ENCODE data around the gene KCNN2. TPM values are rescaled to one million over a fixed set of nuclear protein-coding genes. Genes with fewer than 3 reads are reported as not detected.

Gene KCNN2
- total RNA-seq, 3 donors from 2014 or later (not counting 1 experiment from before 2014, with no cell fraction given), result not detected

DNA sequence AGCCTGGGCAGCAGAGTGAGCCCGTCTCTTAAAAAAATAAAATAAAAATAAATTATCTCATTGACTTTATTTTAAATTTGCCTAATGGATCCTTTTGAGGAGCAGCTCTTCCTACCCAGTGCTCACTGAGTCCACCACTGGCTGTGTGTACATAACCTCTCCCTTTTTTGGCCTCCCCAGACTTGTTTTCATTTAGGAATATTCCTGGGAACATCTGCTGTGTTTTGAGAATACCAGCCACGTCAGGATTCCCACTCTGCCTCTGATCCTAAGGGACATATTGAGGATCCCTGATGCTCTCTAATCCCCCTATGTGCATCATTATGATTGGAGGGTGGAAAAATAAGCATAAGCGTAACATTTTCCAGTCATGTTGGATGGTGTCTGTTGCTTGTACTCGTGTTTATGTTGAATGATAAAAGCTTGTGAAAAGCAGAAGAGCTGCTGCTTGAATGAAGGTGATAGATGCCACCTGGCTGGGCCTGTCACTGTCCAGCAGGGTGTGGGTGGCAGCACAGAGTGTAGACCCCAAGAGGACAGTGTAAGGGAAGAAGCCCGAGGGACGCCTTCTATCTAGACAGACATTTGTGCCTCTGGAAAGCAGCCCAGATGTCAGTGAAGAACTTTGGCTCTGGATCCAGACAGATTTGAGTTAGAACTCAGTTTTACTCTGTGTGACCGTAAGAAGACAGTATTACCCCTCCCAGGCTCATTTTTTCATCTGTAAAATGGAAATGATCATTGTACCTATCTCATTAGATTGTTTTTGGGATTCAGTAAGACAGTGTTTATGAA is 15.4 kb downstream of the KCNN2 start:
- 74% methylated on average over 5 of the region's 7 CpGs for WGBS (ENCODE audit: insufficient coverage)
- TF ChIP-seq, protein P1, sequence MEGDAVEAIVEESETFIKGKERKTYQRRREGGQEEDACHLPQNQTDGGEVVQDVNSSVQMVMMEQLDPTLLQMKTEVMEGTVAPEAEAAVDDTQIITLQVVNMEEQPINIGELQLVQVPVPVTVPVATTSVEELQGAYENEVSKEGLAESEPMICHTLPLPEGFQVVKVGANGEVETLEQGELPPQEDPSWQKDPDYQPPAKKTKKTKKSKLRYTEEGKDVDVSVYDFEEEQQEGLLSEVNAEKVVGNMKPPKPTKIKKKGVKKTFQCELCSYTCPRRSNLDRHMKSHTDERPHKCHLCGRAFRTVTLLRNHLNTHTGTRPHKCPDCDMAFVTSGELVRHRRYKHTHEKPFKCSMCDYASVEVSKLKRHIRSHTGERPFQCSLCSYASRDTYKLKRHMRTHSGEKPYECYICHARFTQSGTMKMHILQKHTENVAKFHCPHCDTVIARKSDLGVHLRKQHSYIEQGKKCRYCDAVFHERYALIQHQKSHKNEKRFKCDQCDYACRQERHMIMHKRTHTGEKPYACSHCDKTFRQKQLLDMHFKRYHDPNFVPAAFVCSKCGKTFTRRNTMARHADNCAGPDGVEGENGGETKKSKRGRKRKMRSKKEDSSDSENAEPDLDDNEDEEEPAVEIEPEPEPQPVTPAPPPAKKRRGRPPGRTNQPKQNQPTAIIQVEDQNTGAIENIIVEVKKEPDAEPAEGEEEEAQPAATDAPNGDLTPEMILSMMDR (IDR thresholded peaks at IDR 0.05), result no peak

DNA sequence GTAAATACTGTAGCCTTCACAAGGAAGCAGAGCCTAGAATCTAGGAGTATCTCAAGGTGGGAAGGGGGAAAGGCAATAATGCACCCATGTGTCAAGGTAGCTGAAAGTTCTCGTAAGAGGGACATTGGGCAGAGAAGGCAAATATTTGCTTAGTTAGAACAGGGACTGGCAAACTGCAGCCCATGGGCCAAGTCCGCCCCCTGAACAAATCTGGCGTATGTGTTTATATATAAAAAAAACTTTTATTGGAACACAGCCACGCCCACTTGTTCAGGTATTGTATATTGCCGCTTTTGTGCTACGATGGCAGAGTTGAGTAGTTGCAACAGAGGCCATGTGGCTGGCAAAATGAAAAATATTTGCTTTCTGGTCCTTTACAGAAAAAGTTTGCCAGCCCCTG is 16.1 kb downstream of the KCNN2 start:
- H3K36me3 ChIP-seq (ENCODE audit: control insufficient read depth, insufficient read depth, low read length), result no peaks in the 10 kb centered on the region
- intact Hi-C loops (cut with micrococcal nuclease), result no loop called here
- peaks cover 0 to 2% of the 10 kb centered on the region in 2 donors for H3K9me3 Mint-ChIP-seq
- whole genome bisulfite sequencing (ENCODE audit: insufficient coverage), result 90% methylated on average over 6 of the region's 6 CpGs
- H3K27me3 ChIP-seq (ENCODE audit: control insufficient read depth, insufficient read depth, low read length), result no peaks in the 10 kb centered on the region
- TF ChIP-seq, protein P1 (IDR thresholded peaks at IDR 0.05), result no peak
- H3K27ac Mint-ChIP-seq, result no peak overlapping the region
- ATAC-seq (no peak), DNase-seq (no peak)
- no peaks in the 10 kb centered on the region for H3K4me1 ChIP-seq (ENCODE audit: control insufficient read depth, insufficient read depth, low read length)
- H3K4me3 Mint-ChIP-seq, result no peak overlapping the region
- H3K9me3 ChIP-seq (ENCODE audit: control insufficient read depth, insufficient read depth, low read length), result no peaks in the 10 kb centered on the region
- no peaks in the 10 kb centered on the region for H3K4me1 Mint-ChIP-seq
- H3K27me3 Mint-ChIP-seq (ENCODE audit: low read depth in 2 of 2), result no peaks in the 10 kb centered on the region
- H3K36me3 Mint-ChIP-seq, result no peaks in the 10 kb centered on the region
- H3K4me3 ChIP-seq (ENCODE audit: low read length), result no peak overlapping the region
- no peak overlapping the region for H3K27ac ChIP-seq (ENCODE audit: low read length)

More for the DNA sequence above, 15.4 kb downstream of the KCNN2 start:
- Mint-ChIP-seq H3K9me3 (peaks cover 0 to 2% of the 10 kb centered on the region in 2 donors), H3K4me1 (no peaks in the 10 kb centered on the region), H3K27me3 (ENCODE audit: low read depth in 2 of 2) (no peaks in the 10 kb centered on the region), H3K36me3 (no peaks in the 10 kb centered on the region), H3K27ac (no peak overlapping the region), H3K4me3 (no peak overlapping the region)
- Histone ChIP-seq H3K4me1 (ENCODE audit: control insufficient read depth, insufficient read depth, low read length) (no peaks in the 10 kb centered on the region), H3K27ac (ENCODE audit: low read length) (no peak overlapping the region), H3K27me3 (ENCODE audit: control insufficient read depth, insufficient read depth, low read length) (no peaks in the 10 kb centered on the region), H3K36me3 (ENCODE audit: control insufficient read depth, insufficient read depth, low read length) (no peaks in the 10 kb centered on the region), H3K4me3 (ENCODE audit: low read length) (no peak overlapping the region), H3K9me3 (ENCODE audit: control insufficient read depth, insufficient read depth, low read length) (no peaks in the 10 kb centered on the region)
- DNase-seq, result no peak
- ATAC-seq, result no peak
- intact Hi-C loops (cut with micrococcal nuclease), result no loop called here

DNA sequence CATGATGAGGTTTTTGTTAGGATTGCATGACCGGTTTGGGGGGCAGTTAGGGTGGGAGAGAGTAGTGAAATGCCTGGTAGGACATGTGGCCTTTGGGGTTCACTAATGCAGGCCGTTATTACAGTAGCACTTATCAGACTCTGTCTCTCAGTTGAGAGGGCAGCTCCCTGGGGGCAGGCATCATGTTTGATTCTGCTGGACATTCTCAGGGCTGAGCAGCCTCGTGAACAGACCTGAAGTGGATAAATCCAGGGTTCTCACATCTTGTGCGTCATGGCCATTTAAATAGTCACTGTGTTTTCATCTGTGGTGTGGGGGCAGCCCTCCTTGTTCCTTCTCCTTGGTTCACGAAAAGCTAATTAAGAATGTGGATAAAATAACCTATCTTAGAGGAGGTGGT is 18.9 kb downstream of the KCNN2 start:
- TF ChIP-seq, protein P1 (IDR thresholded peaks at IDR 0.05), result no peak
- Mint-ChIP-seq H3K4me1 (no peaks in the 10 kb centered on the region), H3K27ac (no peak overlapping the region), H3K36me3 (no peaks in the 10 kb centered on the region), H3K4me3 (no peak overlapping the region), H3K27me3 (ENCODE audit: low read depth in 2 of 2) (no peaks in the 10 kb centered on the region), H3K9me3 (peaks cover 4 to 6% of the 10 kb centered on the region in 2 donors)
- DNase-seq (no peak), ATAC-seq (no peak)
- Histone ChIP-seq H3K27me3 (ENCODE audit: control insufficient read depth, insufficient read depth, low read length) (no peaks in the 10 kb centered on the region), H3K27ac (ENCODE audit: low read length) (no peak overlapping the region), H3K36me3 (ENCODE audit: control insufficient read depth, insufficient read depth, low read length) (no peaks in the 10 kb centered on the region), H3K4me1 (ENCODE audit: control insufficient read depth, insufficient read depth, low read length) (no peaks in the 10 kb centered on the region), H3K9me3 (ENCODE audit: control insufficient read depth, insufficient read depth, low read length) (no peaks in the 10 kb centered on the region), H3K4me3 (ENCODE audit: low read length) (no peak overlapping the region)
- WGBS (ENCODE audit: insufficient coverage), result 75% methylated on average over 4 of the region's 5 CpGs
- intact Hi-C loops (cut with micrococcal nuclease), result no loop called here

DNA sequence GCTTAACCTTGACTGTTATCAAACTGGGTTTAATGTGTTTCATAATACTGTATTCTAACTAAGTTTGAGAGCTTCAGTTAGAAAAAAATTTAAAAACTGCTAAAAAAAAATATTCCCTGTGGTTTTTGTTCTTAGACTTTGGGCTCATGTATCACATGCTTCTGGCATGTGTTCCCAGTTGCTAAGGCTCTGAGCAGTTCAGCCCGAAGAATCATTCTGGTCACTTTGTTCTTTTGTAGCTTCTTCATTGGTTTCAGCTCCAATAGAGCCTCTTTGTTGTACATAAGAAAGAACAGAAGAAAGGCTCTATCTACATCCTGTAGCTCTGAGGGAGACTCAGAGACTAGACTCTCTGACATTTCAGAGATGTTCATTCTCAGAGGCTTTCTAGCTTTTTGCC is 25.6 kb downstream of the KCNN2 start:
- ATAC-seq (no peak), DNase-seq (no peak)
- Mint-ChIP-seq H3K27me3 (ENCODE audit: low read depth in 2 of 2) (no peaks in the 10 kb centered on the region), H3K36me3 (no peaks in the 10 kb centered on the region), H3K9me3 (peaks cover 4 to 6% of the 10 kb centered on the region in 2 donors), H3K4me1 (no peaks in the 10 kb centered on the region), H3K4me3 (no peak overlapping the region), H3K27ac (no peak overlapping the region)
- no peak overlapping the region for H3K27ac ChIP-seq (ENCODE audit: low read length)
- H3K36me3 ChIP-seq (ENCODE audit: control insufficient read depth, insufficient read depth, low read length), result no peaks in the 10 kb centered on the region
- TF ChIP-seq, protein P1 (IDR thresholded peaks at IDR 0.05), result no peak
- WGBS (ENCODE audit: insufficient coverage), result 100% methylated on average over 1 of the region's 1 CpG
- H3K27me3 ChIP-seq (ENCODE audit: control insufficient read depth, insufficient read depth, low read length), result no peaks in the 10 kb centered on the region
- H3K4me1 ChIP-seq (ENCODE audit: control insufficient read depth, insufficient read depth, low read length), result no peaks in the 10 kb centered on the region
- H3K4me3 ChIP-seq (ENCODE audit: low read length), result no peak overlapping the region
- intact Hi-C loops (cut with micrococcal nuclease), result no loop called here
- H3K9me3 ChIP-seq (ENCODE audit: control insufficient read depth, insufficient read depth, low read length), result no peaks in the 10 kb centered on the region

All from natural killer cell (primary cell).